ENCODE results near the gene RTL5. TPM values are rescaled to one million over a fixed set of nuclear protein-coding genes. Genes with fewer than 3 reads are reported as not detected.

The RTL5 gene
- total and polyA plus RNA-seq, 10 of the 15 experiments (the other 5 are each of a cell fraction or from before 2014, with no cell fraction given), result under 0.01 to 0.10 (median 0.03) TPM; not detected in 5

- TF ChIP-seq RUNX3 (IDR thresholded peaks at IDR 0.05; ENCODE audit: low read length), result peak; percentile 62
- TF ChIP-seq PKNOX1 (IDR thresholded peaks at IDR 0.05), result no peak
- FAIRE-seq (no peak), DNase-seq (ENCODE audit: low read depth, low spot score) (no peak), ATAC-seq (no peak)
- intact Hi-C loops (cut with micrococcal nuclease; ENCODE audit: unreplicated experiment), result no loop called here
- no peaks in the 10 kb centered on the region for H4K20me1 ChIP-seq (ENCODE audit: control insufficient read depth, insufficient read depth)
- ChIA-PET RAD21 (ENCODE audit: unreplicated experiment) (no interaction called here), SMC1A (ENCODE audit: uncharacterized antibody, unreplicated experiment) (no interaction called here), POLR2A (no interaction called here), CTCF (interaction anchor here (0.7 to 1.4 kb wide), 2 partner anchors 29 to 77 kb away, joined by 3 to 5 read pairs; no protein-coding TSS in a partner anchor)
- 0 out of 2 replicates have a peak overlapping the region, but pooled peaks have one; percentile 9 for H3K4me2 ChIP-seq (ENCODE audit: control insufficient read depth, insufficient read depth)
- no peak overlapping the region for H3K9ac ChIP-seq (ENCODE audit: control insufficient read depth, insufficient read depth, low read length)
- H3K4me1 ChIP-seq (ENCODE audit: control insufficient read depth, insufficient read depth, low read length), result peaks cover 24% of the 10 kb centered on the region
- in situ Hi-C loops (cut with MboI), result no loop called here
- no peaks in the 10 kb centered on the region; a peak in 1 of 4 replicates for H3K27me3 ChIP-seq (replicated peaks in 1 of 2; ENCODE audit: control insufficient read depth in 2 of 2, insufficient read depth in 2 of 2, low read length in 1 of 2)
- no TSS peak for BruUV-seq (replicated peaks)
- no peaks in the 10 kb centered on the region for H3K79me2 ChIP-seq (ENCODE audit: control insufficient read depth, insufficient read depth, low read length)
- no peaks in the 10 kb centered on the region for H3K9me3 ChIP-seq (replicated peaks; ENCODE audit: control insufficient read depth, insufficient read depth, low read length)
- no peak overlapping the region for H2AFZ ChIP-seq (ENCODE audit: control insufficient read depth, low read depth, low read length)
- no peak overlapping the region for H3K27ac ChIP-seq (ENCODE audit: control insufficient read depth, insufficient read depth)
- H3K36me3 ChIP-seq (ENCODE audit: control insufficient read depth in 2 of 2, insufficient read depth in 2 of 2, low read length in 1 of 2), result no peaks in the 10 kb centered on the region
- 27% methylated on average over 3 of the region's 3 CpGs for WGBS (ENCODE audit: insufficient coverage, insufficient replicate concordance, low lambda C conversion rate, missing lambda C conversion rate)
- H3K4me3 ChIP-seq, result no peak overlapping the region
These were observed 34.6 kb downstream of the RTL5 start for GRCh38 chrX:72097098-72097497.

- RAD21 ChIA-PET (ENCODE audit: unreplicated experiment), result no interaction called here
- no peak overlapping the region for H3K9ac ChIP-seq (ENCODE audit: control insufficient read depth, insufficient read depth, low read length)
- POLR2A ChIA-PET, result interaction anchor here (0.6 kb wide), 1 partner anchor 21 kb away, joined by 4 read pairs; no protein-coding TSS in a partner anchor
- TF ChIP-seq SIX5 (IDR thresholded peaks at IDR 0.05; ENCODE audit: low read depth, low read length, severe bottlenecking) (no peak), SP1 (IDR thresholded peaks at IDR 0.05; ENCODE audit: low read depth, low read length) (no peak), ZNF622 (IDR thresholded peaks at IDR 0.05) (no peak), CREB1 (IDR thresholded peaks at IDR 0.05; ENCODE audit: low read depth) (no peak), TCF7 (IDR thresholded peaks at IDR 0.05; ENCODE audit: borderline replicate concordance) (no peak), USF2 (IDR thresholded peaks at IDR 0.05; ENCODE audit: borderline replicate concordance, low read depth, low read length) (no peak), CBX3 (IDR thresholded peaks at IDR 0.05; ENCODE audit: borderline replicate concordance, low read depth) (no peak)
- TF ChIP-seq, protein P1, sequence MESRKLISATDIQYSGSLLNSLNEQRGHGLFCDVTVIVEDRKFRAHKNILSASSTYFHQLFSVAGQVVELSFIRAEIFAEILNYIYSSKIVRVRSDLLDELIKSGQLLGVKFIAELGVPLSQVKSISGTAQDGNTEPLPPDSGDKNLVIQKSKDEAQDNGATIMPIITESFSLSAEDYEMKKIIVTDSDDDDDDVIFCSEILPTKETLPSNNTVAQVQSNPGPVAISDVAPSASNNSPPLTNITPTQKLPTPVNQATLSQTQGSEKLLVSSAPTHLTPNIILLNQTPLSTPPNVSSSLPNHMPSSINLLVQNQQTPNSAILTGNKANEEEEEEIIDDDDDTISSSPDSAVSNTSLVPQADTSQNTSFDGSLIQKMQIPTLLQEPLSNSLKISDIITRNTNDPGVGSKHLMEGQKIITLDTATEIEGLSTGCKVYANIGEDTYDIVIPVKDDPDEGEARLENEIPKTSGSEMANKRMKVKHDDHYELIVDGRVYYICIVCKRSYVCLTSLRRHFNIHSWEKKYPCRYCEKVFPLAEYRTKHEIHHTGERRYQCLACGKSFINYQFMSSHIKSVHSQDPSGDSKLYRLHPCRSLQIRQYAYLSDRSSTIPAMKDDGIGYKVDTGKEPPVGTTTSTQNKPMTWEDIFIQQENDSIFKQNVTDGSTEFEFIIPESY (IDR thresholded peaks at IDR 0.05), result no peak
- TF ChIP-seq, protein P2, sequence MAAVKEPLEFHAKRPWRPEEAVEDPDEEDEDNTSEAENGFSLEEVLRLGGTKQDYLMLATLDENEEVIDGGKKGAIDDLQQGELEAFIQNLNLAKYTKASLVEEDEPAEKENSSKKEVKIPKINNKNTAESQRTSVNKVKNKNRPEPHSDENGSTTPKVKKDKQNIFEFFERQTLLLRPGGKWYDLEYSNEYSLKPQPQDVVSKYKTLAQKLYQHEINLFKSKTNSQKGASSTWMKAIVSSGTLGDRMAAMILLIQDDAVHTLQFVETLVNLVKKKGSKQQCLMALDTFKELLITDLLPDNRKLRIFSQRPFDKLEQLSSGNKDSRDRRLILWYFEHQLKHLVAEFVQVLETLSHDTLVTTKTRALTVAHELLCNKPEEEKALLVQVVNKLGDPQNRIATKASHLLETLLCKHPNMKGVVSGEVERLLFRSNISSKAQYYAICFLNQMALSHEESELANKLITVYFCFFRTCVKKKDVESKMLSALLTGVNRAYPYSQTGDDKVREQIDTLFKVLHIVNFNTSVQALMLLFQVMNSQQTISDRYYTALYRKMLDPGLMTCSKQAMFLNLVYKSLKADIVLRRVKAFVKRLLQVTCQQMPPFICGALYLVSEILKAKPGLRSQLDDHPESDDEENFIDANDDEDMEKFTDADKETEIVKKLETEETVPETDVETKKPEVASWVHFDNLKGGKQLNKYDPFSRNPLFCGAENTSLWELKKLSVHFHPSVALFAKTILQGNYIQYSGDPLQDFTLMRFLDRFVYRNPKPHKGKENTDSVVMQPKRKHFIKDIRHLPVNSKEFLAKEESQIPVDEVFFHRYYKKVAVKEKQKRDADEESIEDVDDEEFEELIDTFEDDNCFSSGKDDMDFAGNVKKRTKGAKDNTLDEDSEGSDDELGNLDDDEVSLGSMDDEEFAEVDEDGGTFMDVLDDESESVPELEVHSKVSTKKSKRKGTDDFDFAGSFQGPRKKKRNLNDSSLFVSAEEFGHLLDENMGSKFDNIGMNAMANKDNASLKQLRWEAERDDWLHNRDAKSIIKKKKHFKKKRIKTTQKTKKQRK (IDR thresholded peaks at IDR 0.05; ENCODE audit: low read depth, low read length), result no peak
These were observed 36.3 kb downstream of the RTL5 start for GRCh38 chrX:72095370-72095769.

More at GRCh38 chrX:72095370-72095769, 36.3 kb downstream of the RTL5 start:
- Histone ChIP-seq H4K20me1 (ENCODE audit: control insufficient read depth, insufficient read depth) (no peaks in the 10 kb centered on the region), H3K4me1 (ENCODE audit: control insufficient read depth, insufficient read depth, low read length) (peaks cover 9% of the 10 kb centered on the region), H3K27ac (ENCODE audit: control insufficient read depth, insufficient read depth) (no peak overlapping the region), H3K27me3 (replicated peaks in 1 of 2; ENCODE audit: control insufficient read depth in 2 of 2, insufficient read depth in 2 of 2, low read length in 1 of 2) (no peaks in the 10 kb centered on the region; a peak in 1 of 4 replicates), H2AFZ (ENCODE audit: control insufficient read depth, low read depth, low read length) (no peak overlapping the region), H3K4me3 (no peak overlapping the region), H3K36me3 (ENCODE audit: control insufficient read depth in 2 of 2, insufficient read depth in 2 of 2, low read length in 1 of 2) (no peaks in the 10 kb centered on the region), H3K9me3 (replicated peaks; ENCODE audit: control insufficient read depth, insufficient read depth, low read length) (no peaks in the 10 kb centered on the region), H3K4me2 (ENCODE audit: control insufficient read depth, insufficient read depth) (no peak overlapping the region), H3K79me2 (ENCODE audit: control insufficient read depth, insufficient read depth, low read length) (no peaks in the 10 kb centered on the region)
- no TSS peak for BruUV-seq (replicated peaks)
- DNase-seq (ENCODE audit: low read depth, low spot score), result no peak
- no peak for FAIRE-seq
- ChIA-PET SMC1A (ENCODE audit: uncharacterized antibody, unreplicated experiment) (no interaction called here), CTCF (no interaction called here)
- intact Hi-C loops (cut with micrococcal nuclease; ENCODE audit: unreplicated experiment) (no loop called here), in situ Hi-C loops (cut with MboI) (no loop called here)
- 31% methylated on average over 2 of the region's 2 CpGs for WGBS (ENCODE audit: insufficient coverage, insufficient replicate concordance, low lambda C conversion rate, missing lambda C conversion rate)
- no peak for ATAC-seq

All from GM12878 (cell line).